ENCODE data around the gene TPP2. TPM values are rescaled to one million over a fixed set of nuclear protein-coding genes. Genes with fewer than 3 reads are reported as not detected.

TPP2 gene
- total RNA-seq, 1 donor from 2014 or later: 61.1 TPM

GRCh38 chr13:102591988-102592781 lies 4.6 kb upstream of the TPP2 start:
- no peak for DNase-seq (ENCODE audit: low read depth)
- H3K4me3 ChIP-seq (ENCODE audit: low read depth, low read length): peak overlapping the region; percentile 80
- TF ChIP-seq CTCF (conservative IDR thresholded peaks at IDR 0.05; ENCODE audit: low read depth, low read length): peak; percentile 76

- DNase-seq (ENCODE audit: low read depth): no peak
- TF ChIP-seq CTCF (conservative IDR thresholded peaks at IDR 0.05; ENCODE audit: low read depth, low read length): no peak
- no peak overlapping the region for H3K4me3 ChIP-seq (ENCODE audit: low read depth, low read length)
Observed at GRCh38 chr13:102593466-102593865, 3.3 kb upstream of the TPP2 start.

- no peak for DNase-seq (ENCODE audit: low read depth)
Observed at GRCh38 chr13:102597029-102597961, 509 bp downstream of the TPP2 start.

GRCh38 chr13:102598061-102598460 lies 1.3 kb downstream of the TPP2 start:
- H3K4me3 ChIP-seq (ENCODE audit: low read depth, low read length): peak overlapping the region; percentile 93
- DNase-seq (ENCODE audit: low read depth): no peak
- TF ChIP-seq CTCF (conservative IDR thresholded peaks at IDR 0.05; ENCODE audit: low read depth, low read length): no peak

More at GRCh38 chr13:102597029-102597961, 509 bp downstream of the TPP2 start:
- no peak for TF ChIP-seq CTCF (conservative IDR thresholded peaks at IDR 0.05; ENCODE audit: low read depth, low read length)
- H3K4me3 ChIP-seq (ENCODE audit: low read depth, low read length): peak overlapping the region; percentile 93

GRCh38 chr13:102599426-102600012 lies 2.7 kb downstream of the TPP2 start:
- no peak overlapping the region for H3K4me3 ChIP-seq (ENCODE audit: low read depth, low read length)
- TF ChIP-seq CTCF (conservative IDR thresholded peaks at IDR 0.05; ENCODE audit: low read depth, low read length): no peak
- DNase-seq (ENCODE audit: low read depth): no peak

- H3K4me3 ChIP-seq (ENCODE audit: low read depth, low read length): no peak overlapping the region
- no peak for DNase-seq (ENCODE audit: low read depth)
- no peak for TF ChIP-seq CTCF (conservative IDR thresholded peaks at IDR 0.05; ENCODE audit: low read depth, low read length)
Observed at GRCh38 chr13:102606537-102607309, 9.9 kb downstream of the TPP2 start.

All from epithelial cell of proximal tubule (primary cell).